ENCODE measurements around the gene CSPG5. TPM values are rescaled to one million over a fixed set of nuclear protein-coding genes. Genes with fewer than 3 reads are reported as not detected.

CSPG5 gene
- total RNA-seq, 2 experiments from 2014 or later: 0.78 to 0.97 TPM

DNA sequence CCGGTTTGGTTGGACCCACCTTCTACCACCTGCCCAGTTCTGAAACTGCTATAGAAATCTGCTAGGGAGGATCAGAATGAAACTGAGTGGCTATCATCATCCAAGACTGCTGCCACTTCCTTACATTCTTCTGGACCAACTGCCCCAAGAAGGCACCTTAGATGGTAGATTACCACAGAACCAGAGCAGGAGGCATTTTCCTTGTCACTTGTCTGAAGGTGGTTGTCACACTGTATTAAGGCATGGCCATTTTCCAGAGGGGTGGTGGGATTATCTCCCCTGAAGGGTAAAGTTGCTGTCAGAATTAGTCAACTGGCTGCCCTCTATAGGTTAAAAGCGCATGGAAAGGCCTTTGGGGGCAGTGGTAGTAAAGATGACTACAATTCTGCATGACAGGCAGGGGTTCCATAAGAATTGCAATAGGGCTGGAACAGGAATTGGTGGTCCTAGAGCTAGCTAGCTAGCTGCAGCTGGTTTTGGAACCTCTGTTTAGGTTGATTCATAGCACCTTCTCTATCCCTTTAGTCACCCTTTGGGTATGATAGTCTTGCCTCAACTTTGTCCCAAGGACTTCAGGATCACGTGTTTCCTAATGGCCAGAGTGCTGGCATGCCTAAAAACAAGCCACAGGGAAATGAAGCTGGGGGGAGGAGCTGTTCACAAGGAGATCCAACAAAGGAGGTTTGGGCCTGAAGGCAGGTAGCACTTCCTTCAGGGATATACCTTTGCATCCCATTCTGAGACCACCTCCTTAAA lies 4.8 kb upstream of the CSPG5 start:
- Mint-ChIP-seq H3K36me3 (ENCODE audit: low read depth) (peaks cover 16% of the 10 kb centered on the region), H3K4me1 (no peaks in the 10 kb centered on the region), H3K9me3 (ENCODE audit: low read depth) (no peaks in the 10 kb centered on the region), H3K4me3 (no peak overlapping the region), H3K27me3 (peaks cover 11% of the 10 kb centered on the region), H3K27ac (no peak overlapping the region)
- CTCF ChIA-PET: interaction anchor here (0.7 to 1.7 kb wide), 2 partner anchors 8 to 436 kb away, joined by 3 to 4 read pairs; no protein-coding TSS in a partner anchor
- intact Hi-C loops (cut with DNase I, micrococcal nuclease): no loop called here
- DNase-seq: no peak
- POLR2A ChIA-PET: no interaction called here
- no peak for ATAC-seq

DNA sequence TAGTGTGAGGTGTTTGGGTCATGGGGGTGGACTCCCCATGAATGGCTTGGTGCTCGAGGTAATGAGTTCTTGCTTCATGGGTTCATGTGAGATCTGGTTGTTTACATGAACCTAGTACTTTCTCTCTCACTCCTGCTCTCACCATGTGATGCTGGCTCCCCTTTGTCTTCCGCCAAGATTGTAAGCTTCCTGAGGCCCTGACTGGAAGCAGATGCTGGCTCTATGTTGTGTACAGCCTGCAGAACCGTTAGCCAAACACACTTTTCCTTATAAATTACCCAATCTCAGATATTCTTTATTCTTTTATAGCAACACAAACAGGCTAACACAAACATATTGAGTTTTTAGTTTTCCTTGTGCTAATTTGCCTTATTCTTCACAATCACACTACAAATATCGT lies 3.2 kb upstream of the CSPG5 start:
- peaks cover 9% of the 10 kb centered on the region for H3K36me3 Mint-ChIP-seq (ENCODE audit: low read depth)
- CTCF ChIA-PET: no interaction called here

DNA sequence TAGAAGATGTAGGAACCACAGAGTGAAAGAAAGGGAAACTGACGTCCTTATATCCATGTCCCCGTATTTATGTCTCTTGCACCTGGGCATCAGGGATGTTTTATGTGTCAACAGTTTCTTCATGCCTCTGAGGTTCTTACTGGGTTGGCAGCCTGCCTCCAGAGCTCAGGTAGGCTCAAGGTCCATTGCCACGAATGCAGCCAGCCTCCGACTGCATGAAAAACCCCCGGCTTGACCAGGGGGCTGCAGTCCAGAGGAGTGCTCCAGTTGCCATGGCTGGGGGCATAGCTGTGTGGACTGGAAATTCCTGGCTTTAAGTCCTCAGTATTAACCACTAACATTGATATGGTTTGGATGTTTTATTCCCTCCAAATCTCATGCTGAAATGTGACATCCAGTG lies 2.8 kb upstream of the CSPG5 start:
- intact Hi-C loops (cut with DNase I, micrococcal nuclease): no loop called here
- DNase-seq (no peak), ATAC-seq (no peak)
- Mint-ChIP-seq H3K36me3 (ENCODE audit: low read depth) (peaks cover 6% of the 10 kb centered on the region), H3K4me3 (no peak overlapping the region), H3K9me3 (ENCODE audit: low read depth) (no peaks in the 10 kb centered on the region), H3K27ac (no peak overlapping the region), H3K4me1 (no peaks in the 10 kb centered on the region), H3K27me3 (peaks cover 16% of the 10 kb centered on the region)
- ChIA-PET POLR2A (interaction anchor here (0.6 kb wide), 1 partner anchor 33 kb away, joined by 6 read pairs; no protein-coding TSS in a partner anchor), CTCF (no interaction called here)

More for the DNA sequence above, 3.2 kb upstream of the CSPG5 start:
- Mint-ChIP-seq H3K4me1 (no peaks in the 10 kb centered on the region), H3K27me3 (peaks cover 16% of the 10 kb centered on the region), H3K4me3 (no peak overlapping the region), H3K9me3 (ENCODE audit: low read depth) (no peaks in the 10 kb centered on the region), H3K27ac (no peak overlapping the region)
- DNase-seq: no peak
- POLR2A ChIA-PET: interaction anchor here (0.6 kb wide), 1 partner anchor 33 kb away, joined by 6 read pairs; no protein-coding TSS in a partner anchor
- intact Hi-C loops (cut with DNase I, micrococcal nuclease): no loop called here
- no peak for ATAC-seq

DNA sequence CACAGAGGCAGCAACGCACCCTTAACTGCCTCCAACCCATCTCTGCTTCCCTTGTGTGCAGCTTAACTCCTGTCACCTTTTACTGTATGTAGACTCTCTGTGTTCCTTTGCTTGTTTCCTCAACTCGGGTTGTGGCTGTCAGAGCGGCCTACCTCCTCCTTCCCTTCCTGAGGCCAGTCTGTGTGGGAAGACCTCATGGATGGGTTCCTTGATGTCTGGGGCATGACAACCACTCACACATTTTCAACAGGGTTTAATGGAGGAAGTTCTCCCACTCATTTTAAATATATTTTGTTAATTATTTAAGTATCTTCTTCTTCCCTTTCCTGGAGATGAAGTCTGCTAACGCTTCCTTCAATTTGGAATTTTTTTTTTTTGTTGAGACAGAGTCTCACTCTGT lies 1.8 kb upstream of the CSPG5 start:
- ChIA-PET CTCF (no interaction called here), POLR2A (no interaction called here)
- Mint-ChIP-seq H3K27me3 (peaks cover 16% of the 10 kb centered on the region), H3K9me3 (ENCODE audit: low read depth) (no peaks in the 10 kb centered on the region), H3K36me3 (ENCODE audit: low read depth) (peaks cover 4% of the 10 kb centered on the region), H3K4me3 (no peak overlapping the region), H3K4me1 (no peaks in the 10 kb centered on the region), H3K27ac (no peak overlapping the region)
- DNase-seq: no peak
- intact Hi-C loops (cut with DNase I, micrococcal nuclease): no loop called here
- ATAC-seq: no peak

DNA sequence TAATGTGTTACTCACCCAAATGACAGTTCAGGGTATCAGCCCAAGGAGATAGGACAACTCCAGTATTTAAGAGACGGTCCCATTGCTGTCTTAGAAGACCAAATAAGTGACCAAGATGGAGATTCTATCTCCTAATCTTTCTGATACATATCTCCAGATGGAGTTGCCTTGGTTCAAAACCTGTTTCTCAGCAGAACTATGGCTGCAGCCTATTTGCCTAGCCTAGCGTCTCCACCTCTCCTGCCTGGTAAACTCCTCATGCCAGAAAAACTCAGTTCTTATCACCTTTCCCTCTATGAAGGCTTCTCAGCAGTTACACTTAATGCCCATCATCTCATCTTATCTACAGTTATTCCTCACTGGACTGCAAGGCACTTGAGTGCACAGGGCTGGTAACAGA lies 1.2 kb upstream of the CSPG5 start:
- CTCF ChIA-PET: interaction anchor here (0.6 kb wide), 1 partner anchor 159 kb away, joined by 3 read pairs; no protein-coding TSS in a partner anchor

DNA sequence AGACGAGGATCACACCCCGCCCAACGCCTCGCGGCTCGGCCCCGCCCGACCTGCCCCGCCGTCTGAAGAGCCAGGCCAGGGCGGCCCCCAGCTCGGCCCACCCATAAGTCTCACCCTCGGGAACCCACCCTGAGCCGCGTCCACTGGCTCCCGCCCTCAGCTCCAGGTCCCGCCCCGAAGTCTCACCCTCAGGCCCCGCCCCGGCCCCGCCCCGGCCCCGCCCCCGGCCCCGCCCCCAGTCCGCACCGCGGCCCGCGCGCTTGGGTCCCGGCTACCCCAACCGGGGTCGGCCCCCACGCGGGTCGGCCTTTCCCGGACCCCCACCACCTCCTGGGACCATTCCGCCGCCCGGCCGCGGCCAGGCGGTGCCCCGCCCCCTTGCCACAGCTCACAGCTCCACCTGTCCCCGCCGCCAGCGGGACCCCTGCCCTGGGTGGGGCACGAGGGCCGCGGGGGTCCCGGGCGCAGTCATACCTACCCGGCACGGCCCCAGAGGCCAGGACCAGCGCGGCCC lies 489 bp downstream of the CSPG5 start:
- Mint-ChIP-seq H3K4me1 (no peaks in the 10 kb centered on the region), H3K9me3 (ENCODE audit: low read depth) (no peaks in the 10 kb centered on the region), H3K27ac (no peak overlapping the region), H3K4me3 (peak overlapping the region; percentile 52), H3K27me3 (peaks cover 18% of the 10 kb centered on the region), H3K36me3 (ENCODE audit: low read depth) (no peaks in the 10 kb centered on the region)
- DNase-seq (peak; percentile 61), ATAC-seq (peak; percentile 75)
- POLR2A ChIA-PET: interaction anchor here (0.6 kb wide), 1 partner anchor 25 kb away, joined by 4 read pairs; no protein-coding TSS in a partner anchor
- intact Hi-C loops (cut with DNase I, micrococcal nuclease): loop anchor here in 1 of 2 experiments (1.0 to 2.0 kb wide), 6 partner anchors 55 to 979 kb away; partner anchors contain the start of genes ELP6, PFKFB4, SCAP and SMARCC1
- CTCF ChIA-PET: interaction anchor here (1.3 kb wide), 2 partner anchors 10 to 56 kb away, joined by 5 read pairs; no protein-coding TSS in a partner anchor

More for the DNA sequence above, 1.2 kb upstream of the CSPG5 start:
- DNase-seq (no peak), ATAC-seq (no peak)
- POLR2A ChIA-PET: no interaction called here
- Mint-ChIP-seq H3K36me3 (ENCODE audit: low read depth) (no peaks in the 10 kb centered on the region), H3K4me3 (peak overlapping the region; percentile 46), H3K9me3 (ENCODE audit: low read depth) (no peaks in the 10 kb centered on the region), H3K4me1 (no peaks in the 10 kb centered on the region), H3K27ac (no peak overlapping the region), H3K27me3 (peaks cover 16% of the 10 kb centered on the region)
- intact Hi-C loops (cut with DNase I, micrococcal nuclease): loop anchor here in 1 of 2 experiments (2.0 kb wide), 2 partner anchors 57 to 977 kb away; partner anchors contain the start of gene PFKFB4

DNA sequence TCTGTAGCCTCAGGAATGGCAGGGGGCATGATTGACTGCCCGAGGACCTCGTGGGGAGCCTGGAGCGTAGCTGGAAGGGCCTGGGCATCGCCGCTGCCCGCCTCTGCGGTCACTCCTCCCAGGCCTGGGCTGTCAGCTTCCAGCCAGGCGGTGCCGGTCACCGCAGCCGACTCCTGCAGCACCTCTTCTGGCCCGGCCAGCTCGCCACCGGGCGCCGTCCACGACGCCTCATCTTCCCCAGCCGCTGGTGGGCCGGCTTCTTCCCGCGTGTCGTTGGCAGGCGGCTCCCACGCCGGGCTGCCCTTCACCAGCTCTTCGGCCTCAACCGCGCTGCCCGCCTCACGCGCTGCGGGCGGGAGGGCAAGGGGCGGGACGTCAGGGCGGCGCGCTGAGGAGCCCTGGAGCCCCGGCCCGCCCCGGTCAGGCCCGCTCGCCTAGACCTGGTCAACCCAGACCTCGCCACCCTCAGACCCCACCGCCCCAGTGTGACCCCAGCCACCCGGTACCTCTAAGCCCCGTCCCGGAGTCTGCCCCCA lies 1.0 kb downstream of the CSPG5 start:
- Mint-ChIP-seq H3K36me3 (ENCODE audit: low read depth) (no peaks in the 10 kb centered on the region), H3K9me3 (ENCODE audit: low read depth) (no peaks in the 10 kb centered on the region), H3K4me3 (peak overlapping the region; percentile 52), H3K4me1 (no peaks in the 10 kb centered on the region), H3K27me3 (peaks cover 18% of the 10 kb centered on the region), H3K27ac (no peak overlapping the region)
- intact Hi-C loops (cut with DNase I, micrococcal nuclease): loop anchor here in 1 of 2 experiments (1.0 to 2.0 kb wide), 6 partner anchors 55 to 979 kb away; partner anchors contain the start of genes ELP6, PFKFB4, SCAP and SMARCC1
- CTCF ChIA-PET: interaction anchor here (0.8 to 1.3 kb wide), 4 partner anchors 11 to 247 kb away, joined by 3 to 5 read pairs (median 4); no protein-coding TSS in a partner anchor
- DNase-seq (no peak), ATAC-seq (no peak)
- POLR2A ChIA-PET: interaction anchor here (0.6 kb wide), 1 partner anchor 25 kb away, joined by 4 read pairs; no protein-coding TSS in a partner anchor

DNA sequence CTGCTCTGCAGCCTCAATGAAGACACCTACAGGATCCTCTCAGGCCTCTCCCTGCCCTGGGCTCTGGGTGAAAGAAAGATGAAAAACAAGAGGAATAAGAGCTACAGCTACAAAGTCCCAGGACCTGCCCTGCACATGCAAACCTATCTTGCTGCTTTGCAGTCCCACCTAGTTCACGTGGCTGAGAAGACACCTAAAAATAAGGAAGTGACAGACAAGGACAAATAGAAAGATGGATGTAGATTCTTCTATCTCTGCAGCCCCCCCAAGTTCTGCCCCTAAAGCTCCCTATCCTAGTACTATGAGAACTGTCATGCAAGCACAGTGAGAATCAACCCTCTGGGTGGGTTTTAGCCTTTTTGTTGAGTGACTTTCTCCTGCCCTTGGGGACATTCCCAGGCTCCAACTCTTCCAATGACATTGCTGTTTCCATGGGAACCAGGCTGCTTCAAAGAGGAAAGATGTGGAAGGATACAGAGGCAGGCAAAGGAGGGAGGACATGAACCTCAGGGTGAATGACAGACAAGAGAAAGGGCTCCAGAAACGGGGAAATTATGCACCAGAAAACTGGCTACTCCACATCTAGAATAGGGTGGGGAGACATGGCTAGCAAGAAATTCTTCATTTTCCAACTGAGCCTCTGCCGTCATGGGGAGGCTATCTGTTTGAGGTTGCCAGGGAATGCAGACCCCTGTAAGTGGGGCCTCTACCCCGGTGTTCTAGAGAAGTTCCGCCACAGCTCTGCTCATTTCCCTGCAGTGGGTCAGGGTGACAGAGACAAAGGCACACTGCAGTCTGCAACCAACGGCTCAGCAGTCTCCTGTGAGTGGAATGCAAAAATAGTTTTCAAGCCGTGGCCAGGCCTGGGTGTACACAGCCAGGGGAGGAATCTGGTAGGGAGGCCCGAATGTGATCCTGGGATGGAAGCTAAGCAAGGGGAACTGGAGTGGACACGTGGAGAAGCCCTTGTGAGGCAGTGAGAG lies 5.2 kb downstream of the CSPG5 start:
- POLR2A ChIA-PET: no interaction called here
- CTCF ChIA-PET: interaction anchor here (1.0 to 1.8 kb wide), 3 partner anchors 10 to 52 kb away, joined by 3 read pairs; no protein-coding TSS in a partner anchor
- Mint-ChIP-seq H3K27me3 (peaks cover 10% of the 10 kb centered on the region), H3K4me3 (no peak overlapping the region), H3K4me1 (no peaks in the 10 kb centered on the region), H3K27ac (no peak overlapping the region), H3K9me3 (ENCODE audit: low read depth) (no peaks in the 10 kb centered on the region), H3K36me3 (ENCODE audit: low read depth) (no peaks in the 10 kb centered on the region)
- intact Hi-C loops (cut with DNase I, micrococcal nuclease): no loop called here
- DNase-seq (no peak), ATAC-seq (no peak)

DNA sequence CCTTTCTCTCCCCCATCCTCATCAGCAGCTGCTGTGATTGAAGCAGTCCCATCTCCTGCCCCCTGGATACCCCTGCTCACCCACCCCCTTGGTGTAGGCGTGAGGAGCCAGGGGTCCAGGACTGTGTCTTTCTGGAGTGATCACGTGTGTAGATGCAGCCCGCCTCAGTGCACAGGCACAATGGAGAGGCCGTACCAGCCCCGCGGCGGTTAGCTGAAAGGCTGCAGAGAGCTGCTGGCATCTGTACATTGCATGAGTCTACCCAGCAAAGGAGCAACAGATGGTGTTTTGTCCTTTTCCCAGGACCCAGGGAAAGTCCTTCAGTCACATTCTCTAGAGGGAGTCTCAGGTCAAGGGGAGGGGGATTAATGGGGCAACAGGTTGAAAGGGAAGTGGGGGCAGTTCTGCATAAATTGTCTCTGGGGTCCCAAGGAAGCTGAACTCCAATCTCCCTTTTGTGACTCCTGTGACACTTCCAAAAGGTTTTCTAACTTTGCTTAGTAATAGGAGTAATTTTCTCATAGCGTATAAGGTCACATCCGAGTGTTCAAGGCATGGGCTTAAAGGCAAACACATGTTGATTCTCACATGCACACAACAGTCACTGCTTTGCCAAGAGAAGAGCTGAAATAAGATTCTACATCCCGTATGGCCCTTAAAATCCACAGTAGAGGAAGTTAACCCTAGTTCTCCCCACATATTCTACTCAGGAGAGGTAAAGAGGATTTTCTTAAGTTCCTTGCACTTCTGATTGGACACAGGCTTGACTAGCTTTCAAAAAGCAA lies 7.1 kb downstream of the CSPG5 start:
- no peaks in the 10 kb centered on the region for H3K36me3 Mint-ChIP-seq (ENCODE audit: low read depth)
- POLR2A ChIA-PET: no interaction called here
- no peak for ATAC-seq

DNA sequence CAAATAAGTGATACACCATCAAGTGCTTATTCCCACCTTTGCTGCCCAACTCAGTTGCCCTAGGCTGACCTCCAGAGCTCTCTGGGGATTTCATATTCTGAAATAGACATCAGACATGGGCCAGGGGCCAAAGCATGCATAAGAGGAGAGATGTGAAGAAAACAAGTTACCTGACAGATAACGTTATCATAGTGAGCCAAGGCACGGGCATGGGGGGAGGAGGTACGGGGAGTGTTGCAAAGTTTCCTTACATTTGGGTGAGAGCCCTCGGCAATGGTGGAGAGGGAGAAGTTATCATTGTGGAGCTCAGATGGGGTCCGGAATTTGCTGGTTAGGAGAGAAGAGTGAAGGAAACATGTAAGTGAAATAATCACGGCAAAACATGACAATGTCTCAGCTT lies 9.8 kb downstream of the CSPG5 start:
- intact Hi-C loops (cut with DNase I, micrococcal nuclease): no loop called here
- H3K27ac Mint-ChIP-seq: no peak overlapping the region
- H3K4me1 Mint-ChIP-seq: no peaks in the 10 kb centered on the region
- peaks cover 5% of the 10 kb centered on the region for H3K27me3 Mint-ChIP-seq
- ChIA-PET CTCF (no interaction called here), POLR2A (no interaction called here)
- H3K36me3 Mint-ChIP-seq (ENCODE audit: low read depth): no peaks in the 10 kb centered on the region
- ATAC-seq (no peak), DNase-seq (no peak)
- H3K9me3 Mint-ChIP-seq (ENCODE audit: low read depth): no peaks in the 10 kb centered on the region
- H3K4me3 Mint-ChIP-seq: no peak overlapping the region

More for the DNA sequence above, 7.1 kb downstream of the CSPG5 start:
- Mint-ChIP-seq H3K9me3 (ENCODE audit: low read depth) (no peaks in the 10 kb centered on the region), H3K27ac (no peak overlapping the region), H3K4me3 (no peak overlapping the region), H3K27me3 (peaks cover 6% of the 10 kb centered on the region), H3K4me1 (no peaks in the 10 kb centered on the region)
- CTCF ChIA-PET: interaction anchor here (0.6 to 1.2 kb wide), 2 partner anchors 46 to 49 kb away, joined by 3 to 4 read pairs; no protein-coding TSS in a partner anchor
- DNase-seq: no peak
- intact Hi-C loops (cut with DNase I, micrococcal nuclease): no loop called here

All from activated CD4-positive, alpha-beta T cell treated with anti-CD3 and anti-CD28 coated beads for 36 hours (primary cell).